Measurements from ENCODE around the gene MYO5B. TPM values are rescaled to one million over a fixed set of nuclear protein-coding genes. Genes with fewer than 3 reads are reported as not detected.

Gene MYO5B
- total RNA-seq, 4 donors from 2014 or later, result 105 to 213 (median 183) TPM

DNA sequence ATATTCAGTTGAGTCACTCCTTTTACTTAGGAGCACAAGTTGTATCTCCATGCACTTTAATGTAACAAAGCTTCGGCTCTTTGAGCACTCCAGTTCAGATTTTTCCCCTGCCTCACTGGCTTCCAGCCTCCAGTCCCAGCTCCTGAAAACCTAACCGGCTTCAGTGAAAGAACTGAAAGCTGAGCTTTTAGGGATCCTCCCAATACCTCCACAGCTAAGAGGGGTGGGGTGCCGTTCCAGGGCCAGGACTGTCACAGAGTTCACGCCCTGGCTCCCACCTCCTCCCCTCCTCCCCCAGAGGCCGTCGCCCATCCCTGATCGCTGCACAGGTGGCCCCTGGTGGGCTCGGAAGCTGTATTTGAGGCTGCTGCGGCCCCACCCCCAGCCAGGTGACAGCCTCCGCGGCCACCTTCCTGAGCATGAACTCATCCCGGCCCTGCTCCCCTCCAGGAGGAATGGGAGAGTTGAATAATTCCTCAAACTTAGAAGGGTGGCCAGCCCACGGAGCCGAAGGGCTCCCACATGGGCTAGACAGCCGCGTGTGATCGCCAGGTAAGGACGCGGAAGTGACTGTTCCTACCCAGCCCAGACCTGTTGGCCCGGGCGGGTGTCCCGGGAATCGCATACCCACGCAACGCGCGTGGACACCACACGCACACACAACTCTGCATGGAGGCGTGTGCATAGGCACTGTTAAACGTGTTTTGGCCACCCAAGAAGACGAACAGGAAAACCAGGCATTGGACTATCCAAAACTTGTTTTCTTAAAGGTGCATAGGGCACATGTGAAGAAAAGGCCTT is 1.8 kb downstream of the MYO5B start:
- TF ChIP-seq, protein P1, sequence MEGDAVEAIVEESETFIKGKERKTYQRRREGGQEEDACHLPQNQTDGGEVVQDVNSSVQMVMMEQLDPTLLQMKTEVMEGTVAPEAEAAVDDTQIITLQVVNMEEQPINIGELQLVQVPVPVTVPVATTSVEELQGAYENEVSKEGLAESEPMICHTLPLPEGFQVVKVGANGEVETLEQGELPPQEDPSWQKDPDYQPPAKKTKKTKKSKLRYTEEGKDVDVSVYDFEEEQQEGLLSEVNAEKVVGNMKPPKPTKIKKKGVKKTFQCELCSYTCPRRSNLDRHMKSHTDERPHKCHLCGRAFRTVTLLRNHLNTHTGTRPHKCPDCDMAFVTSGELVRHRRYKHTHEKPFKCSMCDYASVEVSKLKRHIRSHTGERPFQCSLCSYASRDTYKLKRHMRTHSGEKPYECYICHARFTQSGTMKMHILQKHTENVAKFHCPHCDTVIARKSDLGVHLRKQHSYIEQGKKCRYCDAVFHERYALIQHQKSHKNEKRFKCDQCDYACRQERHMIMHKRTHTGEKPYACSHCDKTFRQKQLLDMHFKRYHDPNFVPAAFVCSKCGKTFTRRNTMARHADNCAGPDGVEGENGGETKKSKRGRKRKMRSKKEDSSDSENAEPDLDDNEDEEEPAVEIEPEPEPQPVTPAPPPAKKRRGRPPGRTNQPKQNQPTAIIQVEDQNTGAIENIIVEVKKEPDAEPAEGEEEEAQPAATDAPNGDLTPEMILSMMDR (IDR thresholded peaks at IDR 0.05), result no peak
- TF ChIP-seq POLR2A (IDR thresholded peaks at IDR 0.05), result peak; percentile 38 to 77
- peak in 1 of 3 donors; percentile 61 for DNase-seq
- Histone ChIP-seq H3K36me3 (no peaks in the 10 kb centered on the region), H3K27me3 (peaks cover 0 to 4% of the 10 kb centered on the region in 2 donors), H3K27ac (peak overlapping the region in 3 of 4 donors; percentile 91 to 96 (median 95)), H3K4me1 (peaks cover 0 to 15% (median 4%) of the 10 kb centered on the region in 4 donors), H3K4me3 (peak overlapping the region in 3 of 4 donors; percentile 61 to 96 (median 88)), H3K9me3 (no peaks in the 10 kb centered on the region)

- no peak overlapping the region for H3K27ac ChIP-seq
- TF ChIP-seq, protein P1 (IDR thresholded peaks at IDR 0.05), result no peak
- TF ChIP-seq POLR2A (IDR thresholded peaks at IDR 0.05), result no peak
- H3K36me3 ChIP-seq, result no peaks in the 10 kb centered on the region
- no peak overlapping the region for H3K4me3 ChIP-seq
- DNase-seq, result no peak
- H3K4me1 ChIP-seq, result peaks cover 0 to 15% (median 4%) of the 10 kb centered on the region in 4 donors
- H3K9me3 ChIP-seq, result no peaks in the 10 kb centered on the region
- peaks cover 0 to 4% of the 10 kb centered on the region in 2 donors for H3K27me3 ChIP-seq
These were observed 4.0 kb downstream of the MYO5B start for GRCh38 chr18:50190926-50191325.

DNA sequence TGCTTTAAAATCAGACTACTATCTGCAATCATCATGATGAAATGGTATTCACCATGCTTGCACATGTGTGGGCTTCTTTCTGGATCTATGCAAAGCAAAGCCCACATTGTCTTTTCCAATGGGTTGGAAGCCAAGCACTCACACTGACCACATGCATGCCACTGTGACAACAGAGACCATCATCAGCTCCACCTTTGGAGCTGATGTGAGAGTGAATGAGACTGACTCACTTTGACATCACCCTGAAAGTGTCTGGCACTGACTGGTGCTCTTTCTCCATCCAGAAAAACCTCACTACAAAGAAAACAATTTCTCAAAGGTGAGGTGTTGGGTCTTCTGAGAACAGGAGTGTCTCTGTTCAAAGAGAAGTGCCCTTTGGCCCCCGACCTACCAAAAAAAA is 4.7 kb downstream of the MYO5B start:
- no peak overlapping the region for H3K27ac ChIP-seq
- DNase-seq, result no peak
- no peaks in the 10 kb centered on the region for H3K9me3 ChIP-seq
- H3K27me3 ChIP-seq, result peaks cover 0 to 4% of the 10 kb centered on the region in 2 donors
- TF ChIP-seq POLR2A (IDR thresholded peaks at IDR 0.05), result no peak
- TF ChIP-seq, protein P1 (IDR thresholded peaks at IDR 0.05), result no peak
- peaks cover 0 to 15% (median 4%) of the 10 kb centered on the region in 4 donors for H3K4me1 ChIP-seq
- no peak overlapping the region for H3K4me3 ChIP-seq
- no peaks in the 10 kb centered on the region for H3K36me3 ChIP-seq

DNA sequence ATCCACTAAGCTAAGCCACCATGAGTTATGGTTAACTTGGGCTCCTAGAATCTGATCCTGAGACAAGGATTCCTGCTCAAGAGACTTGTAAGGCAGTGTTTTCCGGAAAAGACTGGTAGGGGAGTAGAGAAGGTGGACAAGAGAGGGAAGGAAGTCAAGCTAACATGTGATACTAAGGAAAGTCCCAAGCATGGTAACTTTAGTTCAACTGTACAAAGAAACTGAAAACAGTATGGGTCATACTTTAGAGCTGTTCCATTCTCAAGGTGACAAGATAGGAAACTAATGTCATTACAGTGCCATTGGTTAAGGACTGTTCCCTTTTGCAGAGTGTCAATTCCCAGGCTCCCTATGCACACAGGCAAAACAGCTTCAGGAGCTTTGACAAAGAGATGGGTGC is 5.8 kb downstream of the MYO5B start:
- Histone ChIP-seq H3K9me3 (no peaks in the 10 kb centered on the region), H3K36me3 (no peaks in the 10 kb centered on the region), H3K27me3 (peaks cover 0 to 4% of the 10 kb centered on the region in 2 donors), H3K27ac (peak overlapping the region in 3 of 4 donors; percentile 42 to 63 (median 47)), H3K4me3 (no peak overlapping the region), H3K4me1 (peaks cover 0 to 9% (median 1%) of the 10 kb centered on the region in 4 donors)
- TF ChIP-seq, protein P1 (IDR thresholded peaks at IDR 0.05), result no peak
- TF ChIP-seq POLR2A (IDR thresholded peaks at IDR 0.05), result no peak
- DNase-seq, result no peak

- Histone ChIP-seq H3K36me3 (no peaks in the 10 kb centered on the region), H3K4me1 (peaks cover 0 to 6% (median 0%) of the 10 kb centered on the region in 4 donors), H3K27me3 (peaks cover 0 to 4% of the 10 kb centered on the region in 2 donors), H3K27ac (peak overlapping the region in 3 of 4 donors; percentile 42 to 63 (median 47)), H3K9me3 (no peaks in the 10 kb centered on the region), H3K4me3 (no peak overlapping the region)
- DNase-seq, result no peak
- TF ChIP-seq, protein P1 (IDR thresholded peaks at IDR 0.05), result no peak
- no peak for TF ChIP-seq POLR2A (IDR thresholded peaks at IDR 0.05)
These were observed 6.3 kb downstream of the MYO5B start for GRCh38 chr18:50188652-50189051.

Measured in Peyer's patch (tissue), 4 donors.